ENCODE measurements around the gene PHB1. TPM values are rescaled to one million over a fixed set of nuclear protein-coding genes. Genes with fewer than 3 reads are reported as not detected.

PHB1 gene
- total RNA-seq, 1 donor, result 71.7 TPM

DNA sequence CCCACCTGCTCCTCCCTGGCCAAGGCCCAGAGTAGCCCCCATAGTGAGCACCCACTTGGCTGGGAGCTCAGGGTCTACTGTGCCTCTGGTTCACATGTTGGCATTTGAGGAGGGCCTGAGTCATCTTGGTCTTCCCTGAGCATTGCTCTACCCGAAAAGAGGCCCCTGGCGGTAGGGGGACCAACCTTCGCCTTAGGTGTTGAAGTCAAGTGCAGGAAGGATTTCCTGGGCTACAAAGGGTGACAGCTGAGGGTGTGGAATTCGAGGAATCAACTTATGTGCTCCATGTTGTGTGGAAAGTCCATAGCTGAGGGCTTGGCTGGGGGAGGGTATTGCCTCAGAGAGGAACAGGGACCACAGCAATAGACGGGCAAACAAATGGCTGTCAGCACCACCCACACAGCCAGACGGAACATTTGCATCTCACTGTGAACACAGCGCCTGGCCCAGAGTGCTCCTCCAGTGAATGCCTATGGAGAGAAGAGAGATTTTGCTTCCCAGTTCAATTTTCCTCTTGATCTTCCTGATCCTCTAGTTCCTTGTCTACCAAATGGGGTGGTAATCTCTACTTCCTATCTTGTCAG lies 44.8 kb upstream of the PHB1 start:
- no peaks in the 10 kb centered on the region for H3K9me3 ChIP-seq (ENCODE audit: low read depth, low read length)
- TF ChIP-seq, protein P1, sequence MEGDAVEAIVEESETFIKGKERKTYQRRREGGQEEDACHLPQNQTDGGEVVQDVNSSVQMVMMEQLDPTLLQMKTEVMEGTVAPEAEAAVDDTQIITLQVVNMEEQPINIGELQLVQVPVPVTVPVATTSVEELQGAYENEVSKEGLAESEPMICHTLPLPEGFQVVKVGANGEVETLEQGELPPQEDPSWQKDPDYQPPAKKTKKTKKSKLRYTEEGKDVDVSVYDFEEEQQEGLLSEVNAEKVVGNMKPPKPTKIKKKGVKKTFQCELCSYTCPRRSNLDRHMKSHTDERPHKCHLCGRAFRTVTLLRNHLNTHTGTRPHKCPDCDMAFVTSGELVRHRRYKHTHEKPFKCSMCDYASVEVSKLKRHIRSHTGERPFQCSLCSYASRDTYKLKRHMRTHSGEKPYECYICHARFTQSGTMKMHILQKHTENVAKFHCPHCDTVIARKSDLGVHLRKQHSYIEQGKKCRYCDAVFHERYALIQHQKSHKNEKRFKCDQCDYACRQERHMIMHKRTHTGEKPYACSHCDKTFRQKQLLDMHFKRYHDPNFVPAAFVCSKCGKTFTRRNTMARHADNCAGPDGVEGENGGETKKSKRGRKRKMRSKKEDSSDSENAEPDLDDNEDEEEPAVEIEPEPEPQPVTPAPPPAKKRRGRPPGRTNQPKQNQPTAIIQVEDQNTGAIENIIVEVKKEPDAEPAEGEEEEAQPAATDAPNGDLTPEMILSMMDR (IDR thresholded peaks at IDR 0.05; ENCODE audit: extremely low read depth, low read depth, low read length), result peak; percentile 8
- no peak overlapping the region for H3K4me2 ChIP-seq (ENCODE audit: insufficient read depth, low read length)
- no peak overlapping the region for H3K27ac ChIP-seq (ENCODE audit: low read depth, low read length)
- no peak overlapping the region for H3K4me3 ChIP-seq (ENCODE audit: insufficient read depth, low read length)
- no peaks in the 10 kb centered on the region for H4K20me1 ChIP-seq (ENCODE audit: insufficient read depth, low read length)
- H3K79me2 ChIP-seq (ENCODE audit: insufficient read depth, low read length), result no peaks in the 10 kb centered on the region
- peaks cover 12% of the 10 kb centered on the region for H3K4me1 ChIP-seq (ENCODE audit: insufficient read depth, low read length)
- no peak overlapping the region for H2AFZ ChIP-seq (ENCODE audit: low read length)
- no peaks in the 10 kb centered on the region for H3K36me3 ChIP-seq (ENCODE audit: insufficient read depth, low read length)
- H3K27me3 ChIP-seq (ENCODE audit: insufficient read depth, low read length), result peaks cover 39% of the 10 kb centered on the region
- peak; percentile 70 for DNase-seq (ENCODE audit: insufficient read length, low spot score, missing footprints)

DNA sequence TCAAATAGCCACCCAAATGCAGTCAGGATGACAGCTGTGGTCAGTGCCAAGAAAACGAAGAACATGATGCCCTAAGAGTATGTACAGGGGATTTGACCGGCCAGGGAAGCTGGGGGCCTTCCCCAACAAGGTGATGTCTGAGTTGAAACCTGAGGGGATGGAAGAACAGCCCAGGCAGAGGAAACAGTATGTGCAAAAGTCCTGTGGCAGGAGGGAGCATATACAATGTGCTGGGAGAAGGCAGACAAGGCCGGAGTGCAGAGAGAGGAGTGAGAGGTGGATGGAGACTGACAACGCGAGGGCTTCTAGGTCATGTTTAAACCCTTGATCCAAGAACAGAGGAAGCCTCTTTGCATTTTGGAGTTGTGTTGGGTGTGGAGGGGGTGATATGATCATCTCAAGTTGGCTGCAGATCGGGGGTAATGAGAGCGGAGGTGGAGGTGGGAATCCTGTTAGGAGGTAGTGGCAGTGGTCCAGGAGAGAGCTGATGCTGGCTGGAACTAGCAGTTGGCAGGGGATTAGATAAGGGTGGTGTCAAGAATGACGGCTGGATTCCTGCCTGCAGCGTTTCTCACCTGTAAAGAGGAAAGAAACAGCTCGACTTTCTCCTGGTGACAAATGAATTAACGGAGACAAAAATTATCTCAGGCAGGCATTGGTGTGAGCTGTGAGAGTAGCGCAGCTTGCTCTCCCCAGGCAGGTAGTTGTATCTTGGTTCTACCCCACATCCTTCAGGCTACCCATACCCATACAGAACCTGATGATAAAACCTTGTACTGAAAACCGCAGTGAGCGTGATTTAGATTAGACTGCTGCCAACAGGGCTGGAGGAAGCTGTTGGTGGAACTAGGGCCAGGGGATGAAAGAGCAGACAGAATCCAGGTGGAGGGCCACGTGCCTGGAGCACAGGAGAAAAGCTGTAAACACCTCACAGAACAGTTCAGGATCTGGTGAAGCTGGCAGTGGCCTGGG lies 43.2 kb upstream of the PHB1 start:
- H2AFZ ChIP-seq (ENCODE audit: low read length), result no peak overlapping the region
- H4K20me1 ChIP-seq (ENCODE audit: insufficient read depth, low read length), result no peaks in the 10 kb centered on the region
- no peak overlapping the region for H3K27ac ChIP-seq (ENCODE audit: low read depth, low read length)
- TF ChIP-seq, protein P1 (IDR thresholded peaks at IDR 0.05; ENCODE audit: extremely low read depth, low read depth, low read length), result no peak
- no peak overlapping the region for H3K4me2 ChIP-seq (ENCODE audit: insufficient read depth, low read length)
- no peaks in the 10 kb centered on the region for H3K9me3 ChIP-seq (ENCODE audit: low read depth, low read length)
- no peaks in the 10 kb centered on the region for H3K36me3 ChIP-seq (ENCODE audit: insufficient read depth, low read length)
- H3K4me3 ChIP-seq (ENCODE audit: insufficient read depth, low read length), result no peak overlapping the region
- peaks cover 39% of the 10 kb centered on the region for H3K27me3 ChIP-seq (ENCODE audit: insufficient read depth, low read length)
- peak; percentile 58 for DNase-seq (ENCODE audit: insufficient read length, low spot score, missing footprints)
- no peaks in the 10 kb centered on the region for H3K79me2 ChIP-seq (ENCODE audit: insufficient read depth, low read length)
- peaks cover 15% of the 10 kb centered on the region for H3K4me1 ChIP-seq (ENCODE audit: insufficient read depth, low read length)

DNA sequence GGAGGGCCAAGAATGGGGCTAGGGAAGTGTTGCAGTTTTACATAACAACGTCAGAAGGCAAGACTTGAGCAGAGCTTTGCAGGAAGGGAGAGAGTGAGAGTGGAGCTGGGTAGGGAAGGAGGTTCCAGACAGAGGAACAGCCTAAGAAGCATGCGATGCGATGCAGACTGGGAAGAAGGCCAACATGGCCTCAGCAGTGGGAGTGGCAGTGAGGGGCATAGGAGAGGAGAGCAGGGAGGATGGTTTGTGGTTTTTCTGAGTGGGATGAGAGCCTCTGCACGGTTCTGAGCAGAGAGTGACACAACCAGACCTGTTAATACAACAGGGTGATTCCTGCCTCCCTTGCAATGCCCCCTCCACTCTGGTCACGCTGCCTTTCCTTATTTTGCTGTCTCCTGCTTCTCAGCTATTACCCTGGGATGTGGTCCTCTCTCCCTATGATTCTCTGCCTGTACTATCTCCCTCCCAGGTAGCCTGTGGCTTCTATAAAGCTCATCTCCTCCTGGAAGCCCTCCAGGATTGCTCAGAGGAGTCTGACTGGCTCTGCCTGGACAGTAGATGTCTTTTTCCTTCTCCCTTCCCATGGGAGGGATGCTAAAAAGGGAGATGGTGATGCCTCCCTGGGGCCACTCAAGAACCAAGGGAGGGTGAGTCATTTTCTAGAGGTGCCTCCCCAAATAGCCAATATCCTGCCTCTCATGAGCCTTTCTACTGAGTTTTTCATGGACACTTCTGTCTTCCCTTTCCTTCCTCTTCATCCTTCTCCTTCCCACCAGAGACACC lies 41.7 kb upstream of the PHB1 start:
- H3K27ac ChIP-seq (ENCODE audit: low read depth, low read length), result peak overlapping the region; percentile 17

More for the DNA sequence above, 41.7 kb upstream of the PHB1 start:
- Histone ChIP-seq H4K20me1 (ENCODE audit: insufficient read depth, low read length) (no peaks in the 10 kb centered on the region), H3K4me3 (ENCODE audit: insufficient read depth, low read length) (no peak overlapping the region), H2AFZ (ENCODE audit: low read length) (no peak overlapping the region), H3K27me3 (ENCODE audit: insufficient read depth, low read length) (peaks cover 35% of the 10 kb centered on the region), H3K79me2 (ENCODE audit: insufficient read depth, low read length) (no peaks in the 10 kb centered on the region), H3K36me3 (ENCODE audit: insufficient read depth, low read length) (no peaks in the 10 kb centered on the region), H3K4me1 (ENCODE audit: insufficient read depth, low read length) (peaks cover 15% of the 10 kb centered on the region), H3K4me2 (ENCODE audit: insufficient read depth, low read length) (peak overlapping the region; percentile 33), H3K9me3 (ENCODE audit: low read depth, low read length) (no peaks in the 10 kb centered on the region)
- DNase-seq (ENCODE audit: insufficient read length, low spot score, missing footprints), result peak; percentile 98
- TF ChIP-seq, protein P1 (IDR thresholded peaks at IDR 0.05; ENCODE audit: extremely low read depth, low read depth, low read length), result no peak

Data from osteoblast (primary cell).